ENCODE results near the gene NEUROD6.

The NEUROD6 gene
- 0 to 0.08 (median 0) reads per million in 18 experiments for total RNA-seq

DNA sequence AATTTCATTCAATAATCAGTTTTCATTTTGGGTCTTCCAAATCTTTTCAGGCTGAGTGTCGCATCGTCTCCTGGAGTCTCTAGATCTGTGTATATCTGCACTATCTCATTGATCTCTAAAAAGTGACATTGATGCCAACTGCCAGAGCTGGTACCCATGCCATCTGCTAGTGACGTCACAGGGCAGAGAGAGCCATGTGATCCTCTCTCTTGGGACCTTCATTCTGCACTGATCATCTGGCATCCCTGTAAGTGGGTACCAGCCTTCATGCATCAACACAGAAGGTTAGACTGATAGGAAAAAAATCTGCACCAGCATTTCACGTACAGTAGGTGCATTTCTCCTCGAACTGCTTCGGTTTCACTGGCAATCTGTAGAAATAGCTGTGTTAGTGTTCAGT, at the start of gene NEUROD6:
TSS of gene NEUROD6 (minus strand) at position 124 of the 400 bp plus-strand sequence. CDS start 1,458 bp downstream, outside the sequence.
- DNase-seq = no peak

DNA sequence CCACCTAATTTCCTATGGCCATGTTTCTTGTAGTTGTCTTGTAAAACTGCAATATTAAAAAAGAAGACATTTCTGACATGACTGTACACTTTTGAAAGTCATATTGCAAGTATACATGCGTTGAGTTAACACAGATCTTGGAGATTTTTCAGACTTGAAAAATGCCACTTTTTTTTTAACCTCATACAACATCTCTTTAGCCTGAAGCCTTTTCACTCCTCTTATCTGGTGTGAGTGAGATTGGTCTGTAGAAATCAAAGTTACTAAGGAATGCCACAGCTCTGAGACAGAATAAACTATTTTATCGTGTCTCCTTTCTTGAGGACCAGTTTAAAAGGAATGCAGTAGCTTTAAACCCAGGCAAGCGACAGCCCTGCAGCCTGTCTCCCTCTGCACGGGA, 43.9 kb upstream of the NEUROD6 start:
- DNase-seq = no peak

DNA sequence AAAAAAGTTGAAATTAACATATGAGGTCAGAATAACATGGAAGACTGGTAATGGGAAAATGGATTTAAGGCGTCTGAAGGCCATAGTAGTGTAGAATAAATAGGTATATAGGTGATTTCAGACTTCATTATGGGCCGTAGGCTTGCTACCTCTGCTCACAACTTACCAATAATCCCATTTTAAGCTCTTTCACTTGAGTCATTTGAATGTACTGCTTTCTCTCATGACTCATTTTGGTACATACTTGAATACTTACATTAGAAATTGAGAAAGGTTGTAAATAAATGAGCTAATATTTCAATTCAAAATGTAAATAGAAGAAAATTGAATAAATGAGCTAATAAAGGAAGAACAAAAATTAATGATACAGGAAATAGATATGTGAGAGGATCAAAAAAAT, 42.2 kb upstream of the NEUROD6 start:
- DNase-seq = no peak

DNA sequence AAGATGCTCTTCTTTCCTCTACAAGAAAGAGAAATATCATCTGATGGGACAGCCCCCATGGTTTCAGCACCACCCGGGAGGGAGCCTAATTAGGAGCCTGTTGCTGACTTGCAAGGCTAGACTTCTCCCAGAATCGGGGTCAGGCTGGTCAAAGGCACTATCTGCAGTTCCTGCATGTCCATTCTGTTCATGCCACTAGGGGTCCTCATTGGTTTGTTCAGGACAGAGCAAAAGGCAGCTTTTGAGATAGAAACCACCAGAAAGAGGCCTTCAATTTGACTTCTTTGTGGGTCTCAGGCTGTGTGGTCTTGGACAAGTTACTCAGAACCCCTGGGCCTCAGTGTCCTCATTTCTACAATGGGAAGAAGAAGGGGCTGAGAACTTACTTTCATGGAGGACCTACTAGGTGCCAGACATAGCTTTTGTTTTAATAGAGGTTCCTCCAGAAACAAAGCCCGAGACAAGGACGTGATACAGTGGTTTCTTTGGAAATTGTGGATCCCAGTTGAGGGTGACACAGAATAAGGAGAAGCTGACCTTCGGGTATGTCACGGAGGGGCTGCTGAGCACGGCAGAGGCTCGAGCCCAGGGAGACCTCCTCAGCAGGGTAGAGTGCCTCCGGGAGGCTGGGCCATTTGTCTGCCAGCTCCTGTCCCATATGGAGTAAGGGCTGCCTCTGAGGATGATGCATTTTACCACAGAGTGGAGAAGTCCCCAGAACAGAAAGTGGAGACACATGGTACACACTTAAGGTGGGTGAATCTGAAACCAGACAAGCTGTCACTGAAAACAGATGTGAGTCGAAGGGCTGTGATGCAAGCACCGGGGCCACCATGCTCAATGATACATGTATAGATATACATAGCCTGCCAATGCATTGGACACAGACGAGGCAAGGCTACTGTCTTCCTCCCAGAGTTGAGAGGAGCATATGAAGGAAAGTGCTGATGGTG, 33.1 kb upstream of the NEUROD6 start:
- peak; percentile 42 to 57 for DNase-seq

DNA sequence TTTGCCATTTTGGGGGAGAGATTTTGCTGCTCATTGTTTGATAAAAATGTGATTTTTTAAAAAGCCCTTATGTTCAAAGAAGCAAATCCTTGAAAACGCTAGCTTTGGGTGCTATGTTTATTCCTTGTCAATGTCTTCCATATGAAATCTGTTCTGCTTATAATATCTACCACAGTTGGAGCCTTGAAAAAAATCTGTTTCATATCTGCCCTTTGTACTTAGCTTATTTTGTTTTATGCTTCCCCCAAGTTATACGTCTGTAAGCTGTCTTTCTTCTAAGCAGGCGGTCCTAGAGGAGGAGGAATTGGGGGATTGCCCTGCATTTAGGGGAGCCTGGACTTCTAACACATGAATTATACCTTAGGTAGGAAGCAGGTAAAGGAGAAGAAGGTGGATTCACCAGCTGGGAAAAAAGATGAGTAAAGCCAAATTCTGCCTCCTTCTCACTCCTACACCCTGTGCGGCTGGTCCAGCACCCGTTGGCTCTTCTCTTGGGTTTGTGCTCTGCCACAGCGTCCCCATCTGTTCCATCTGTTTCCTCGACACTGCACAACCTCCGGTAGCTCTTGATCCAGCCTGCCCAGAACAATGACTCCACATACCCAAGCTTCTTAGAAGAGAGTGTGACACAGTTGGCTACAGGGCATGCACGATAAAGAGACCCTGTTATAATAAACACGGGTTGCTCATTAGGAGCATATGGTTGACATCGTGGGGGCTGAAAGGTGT, 31.9 kb upstream of the NEUROD6 start:
- no peak for DNase-seq

DNA sequence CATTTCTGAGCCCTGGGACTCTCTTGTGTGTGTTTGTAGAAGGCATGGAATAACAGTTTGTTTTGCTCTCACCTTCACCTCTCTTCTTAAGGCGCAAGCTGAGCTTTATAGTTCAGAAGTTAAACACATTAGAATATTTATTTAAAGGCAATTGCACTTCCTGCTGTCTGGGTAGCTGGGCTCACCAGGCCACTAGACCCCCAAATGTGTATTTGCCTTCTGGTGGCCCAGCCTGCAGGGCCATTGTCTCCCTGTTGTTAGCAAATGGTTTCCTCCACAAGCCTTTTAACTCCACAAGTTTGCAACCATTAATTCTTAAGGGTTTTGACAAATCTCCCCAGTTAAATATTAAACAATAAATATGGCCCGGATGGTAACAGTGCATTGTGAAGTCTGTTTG, 31.1 kb upstream of the NEUROD6 start:
- no peak for DNase-seq

DNA sequence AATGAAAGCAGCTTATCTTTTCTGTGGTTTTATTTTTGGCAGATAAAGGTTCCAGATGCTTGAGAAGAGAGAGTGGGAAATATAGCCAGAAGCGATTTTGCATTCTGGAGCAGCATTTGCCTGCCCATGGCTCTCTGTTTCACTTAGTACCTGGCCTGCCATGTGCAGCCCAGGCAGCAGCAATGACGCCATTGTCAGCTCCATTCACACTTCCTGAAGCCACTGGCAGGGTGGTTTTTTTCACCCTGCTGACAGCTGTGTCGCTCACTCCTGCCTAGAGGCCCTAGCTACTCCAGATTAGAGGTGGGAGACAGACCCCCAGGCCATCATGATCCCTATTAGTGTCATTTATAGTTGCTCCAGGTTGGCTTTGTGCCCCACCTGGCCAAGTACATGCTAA, 30.1 kb upstream of the NEUROD6 start:
- no peak for DNase-seq

DNA sequence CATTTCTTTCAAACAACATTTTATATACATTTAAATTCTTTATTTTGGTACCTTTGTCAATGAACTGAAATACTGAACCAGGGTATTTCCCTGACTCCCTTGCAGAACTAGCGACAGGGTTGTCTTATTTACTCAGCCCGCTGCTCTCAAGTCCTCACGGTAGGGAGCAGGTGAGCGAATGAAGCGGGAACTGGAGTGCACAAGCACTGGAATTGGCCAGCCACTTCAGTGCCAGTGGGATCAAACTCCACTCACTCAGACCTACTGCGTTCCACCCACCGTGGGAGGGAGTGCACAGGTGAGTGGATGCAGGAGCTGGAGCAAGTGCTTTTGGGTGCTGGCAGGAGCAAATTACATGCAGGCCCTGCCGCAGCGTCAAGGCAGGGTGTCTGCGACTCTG, 28.1 kb upstream of the NEUROD6 start:
- DNase-seq = no peak

DNA sequence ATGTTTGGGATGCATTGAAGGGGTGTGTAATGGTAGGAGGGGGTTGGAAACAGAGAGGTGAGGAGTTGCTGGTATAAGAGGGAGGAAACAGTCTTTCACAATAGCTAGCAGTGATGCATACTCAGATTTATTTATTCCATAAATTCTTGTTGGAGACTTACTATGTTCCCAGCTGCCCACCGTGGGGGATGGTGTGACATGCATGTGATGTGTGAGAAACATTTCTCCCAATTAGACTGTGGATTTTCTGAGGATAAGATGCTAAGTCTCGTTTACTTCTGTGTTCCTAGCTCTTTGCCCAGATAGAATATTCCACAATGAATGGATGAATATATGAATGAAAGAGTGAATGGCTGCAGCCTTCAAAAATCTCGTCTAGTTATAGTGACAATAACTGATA, 23.0 kb upstream of the NEUROD6 start:
- DNase-seq = no peak

DNA sequence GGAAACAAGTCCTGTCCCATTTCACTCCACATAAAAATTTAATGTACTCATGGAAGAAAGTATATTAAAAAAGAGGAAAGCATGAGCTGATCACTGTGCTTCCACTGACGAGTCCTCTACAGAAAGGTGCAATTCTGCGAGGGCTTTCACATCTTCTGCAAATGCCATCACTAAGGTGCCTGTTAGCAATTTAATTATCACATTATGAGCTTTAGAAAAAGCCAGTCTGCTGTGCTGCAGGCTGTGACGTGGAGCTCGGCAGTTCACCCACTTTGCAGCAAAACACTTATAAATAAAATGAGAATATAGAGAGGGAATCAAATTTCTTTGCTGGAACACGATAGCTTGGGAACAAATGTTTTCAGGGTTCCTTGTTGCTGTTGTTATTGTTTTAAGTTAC, 22.5 kb upstream of the NEUROD6 start:
- DNase-seq = no peak

DNA sequence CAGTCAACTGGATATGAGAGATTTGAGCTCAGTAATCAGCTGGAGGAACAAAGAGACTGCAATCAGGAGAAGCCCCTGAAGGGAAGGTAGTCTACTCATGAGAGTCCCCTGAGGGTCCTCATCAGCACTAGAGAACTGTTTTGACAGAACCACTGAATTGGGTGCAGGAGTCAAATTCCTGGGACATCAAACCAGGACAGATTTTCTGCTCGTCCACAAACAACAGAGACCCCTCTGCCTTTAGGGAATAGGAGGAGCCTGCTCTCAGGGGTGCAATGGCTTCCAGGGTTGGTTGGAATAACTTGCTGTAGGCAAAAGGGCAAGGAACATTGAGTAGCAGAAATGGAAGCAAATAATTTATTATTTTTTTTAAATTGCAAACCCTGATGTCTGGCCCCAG, 21.9 kb upstream of the NEUROD6 start:
- DNase-seq = no peak

DNA sequence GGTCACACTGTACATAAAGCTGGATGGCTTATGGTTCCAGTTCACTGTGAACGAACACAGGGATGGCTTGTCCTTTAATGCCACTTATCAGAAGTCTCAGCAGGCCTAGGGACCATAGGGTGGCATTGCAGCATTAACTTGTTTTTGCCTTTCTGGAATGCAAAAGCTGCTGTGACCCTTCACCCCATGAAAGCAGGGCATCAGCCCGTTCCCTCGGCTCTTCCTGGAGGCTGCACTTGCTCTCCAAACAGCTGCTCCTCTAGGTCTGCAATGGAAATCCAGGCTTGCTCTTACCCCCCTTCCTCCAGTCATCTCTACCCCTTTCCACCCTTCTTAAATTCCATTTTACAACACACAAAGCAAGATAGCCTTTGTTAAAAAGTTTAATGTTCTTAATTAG, 17.9 kb upstream of the NEUROD6 start:
- no peak for DNase-seq

DNA sequence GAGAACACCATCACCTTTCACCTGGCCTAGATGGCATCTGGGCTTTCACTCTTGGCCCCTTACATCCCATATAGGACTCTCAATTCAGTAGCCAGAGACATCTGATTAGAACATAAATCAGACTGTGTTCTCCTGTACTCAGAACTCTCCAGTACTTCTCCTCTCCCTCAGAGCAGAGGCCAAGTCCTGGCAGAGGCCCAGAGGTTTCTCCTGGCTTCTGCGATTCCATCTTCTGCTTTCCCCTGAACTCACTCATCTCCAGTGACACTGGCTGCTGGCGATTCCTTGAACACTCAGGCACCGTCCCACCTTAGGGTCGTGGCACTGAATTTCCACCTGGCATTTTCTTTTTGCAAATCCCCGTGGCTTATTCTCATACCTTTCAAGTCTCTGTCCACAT, 4.9 kb upstream of the NEUROD6 start:
- no peak for DNase-seq

DNA sequence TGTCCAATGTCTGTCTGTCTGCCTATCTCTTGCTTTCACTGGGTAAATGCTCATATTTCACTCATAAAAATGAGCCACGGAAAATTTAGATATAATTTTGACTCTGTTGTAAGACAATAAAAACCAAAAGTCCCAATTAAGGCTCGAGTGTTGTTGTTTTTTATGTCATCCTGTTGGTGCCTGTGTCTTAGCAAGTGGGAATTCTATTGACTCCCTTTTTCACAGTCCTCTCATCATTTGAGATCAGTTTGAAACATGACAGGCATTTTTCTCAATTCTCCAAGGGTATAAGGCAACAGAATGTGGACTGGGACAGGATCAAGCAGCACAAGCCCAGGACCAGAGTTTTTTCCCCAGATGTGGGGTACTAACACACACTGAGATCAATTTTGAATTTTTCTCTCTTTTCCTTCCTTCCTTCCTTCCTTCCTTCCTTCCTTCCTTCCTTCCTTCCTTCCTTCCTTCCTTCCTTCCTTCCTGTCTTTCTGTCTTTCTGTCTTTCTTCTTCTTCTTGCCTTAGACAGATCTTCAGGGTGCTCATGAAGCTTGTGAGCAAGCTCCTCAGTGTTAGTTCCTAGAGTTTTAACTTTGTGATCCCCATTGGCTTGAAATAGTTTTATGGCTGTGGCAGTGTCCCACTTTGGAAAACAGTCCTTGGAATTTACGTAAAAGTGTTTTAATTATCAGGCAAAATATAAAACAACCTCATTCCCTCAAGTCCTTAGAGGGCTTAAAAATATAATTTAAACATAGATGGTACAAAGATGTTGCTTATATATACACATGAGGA, 3.2 kb upstream of the NEUROD6 start:
- DNase-seq = no peak

DNA sequence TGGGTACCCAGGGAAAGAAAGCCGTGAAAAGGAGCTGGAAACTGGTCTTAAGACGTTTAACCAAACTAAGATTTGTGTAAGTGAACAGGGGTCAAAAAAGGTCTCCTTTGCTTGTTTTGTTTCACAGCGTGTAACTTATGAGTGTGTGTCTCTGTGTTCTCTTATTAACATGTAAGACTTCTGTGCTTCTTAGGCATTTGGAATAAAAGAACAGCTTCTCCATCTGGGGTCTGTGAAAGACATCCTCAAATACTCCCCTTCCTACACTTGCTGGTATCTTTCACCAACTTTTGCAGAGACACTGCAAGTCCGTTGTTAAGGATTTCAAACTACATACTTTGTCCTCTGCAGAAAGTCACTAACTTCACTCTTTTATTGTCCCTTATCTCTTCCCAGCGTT, 615 bp upstream of the NEUROD6 start:
- DNase-seq = no peak

DNA sequence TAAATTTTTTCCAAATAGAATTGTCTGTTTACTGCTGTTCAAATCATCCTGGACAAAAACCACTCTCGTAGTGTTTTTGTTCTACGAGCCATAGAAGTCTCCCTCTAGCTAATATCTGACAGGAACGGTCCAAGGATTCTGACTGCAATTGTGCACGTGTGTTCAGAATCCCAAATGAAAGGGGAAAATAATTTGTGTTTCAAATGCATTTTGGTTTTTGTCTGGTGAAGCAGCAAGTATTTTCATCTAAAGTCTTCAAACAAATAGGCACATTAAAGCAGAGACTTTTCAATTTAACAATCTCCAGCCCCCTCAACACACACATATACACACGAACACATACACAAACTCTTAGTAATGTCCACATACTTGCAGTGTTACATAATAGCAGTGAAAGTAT, 475 bp downstream of the NEUROD6 start:
- DNase-seq = no peak

DNA sequence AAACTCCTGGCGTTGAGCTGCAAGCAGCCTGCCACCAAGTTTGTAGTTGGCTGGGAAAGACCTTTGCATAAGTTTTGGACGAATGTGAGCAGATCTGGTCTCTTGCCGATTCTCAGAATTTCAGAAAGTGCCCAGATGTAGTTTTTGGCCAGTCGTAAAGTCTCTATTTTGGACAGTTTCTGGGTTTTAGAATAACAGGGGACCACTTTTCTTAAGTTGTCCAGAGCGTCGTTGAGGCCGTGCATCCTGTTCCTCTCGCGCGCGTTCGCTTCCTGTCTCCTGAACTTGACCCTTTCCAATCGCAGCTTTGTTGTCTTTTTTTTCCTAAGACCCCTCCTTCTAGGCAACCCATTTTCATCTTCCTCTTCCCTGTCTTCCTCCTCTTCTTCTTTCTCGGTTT, 1.8 kb downstream of the NEUROD6 start:
- DNase-seq = no peak

DNA sequence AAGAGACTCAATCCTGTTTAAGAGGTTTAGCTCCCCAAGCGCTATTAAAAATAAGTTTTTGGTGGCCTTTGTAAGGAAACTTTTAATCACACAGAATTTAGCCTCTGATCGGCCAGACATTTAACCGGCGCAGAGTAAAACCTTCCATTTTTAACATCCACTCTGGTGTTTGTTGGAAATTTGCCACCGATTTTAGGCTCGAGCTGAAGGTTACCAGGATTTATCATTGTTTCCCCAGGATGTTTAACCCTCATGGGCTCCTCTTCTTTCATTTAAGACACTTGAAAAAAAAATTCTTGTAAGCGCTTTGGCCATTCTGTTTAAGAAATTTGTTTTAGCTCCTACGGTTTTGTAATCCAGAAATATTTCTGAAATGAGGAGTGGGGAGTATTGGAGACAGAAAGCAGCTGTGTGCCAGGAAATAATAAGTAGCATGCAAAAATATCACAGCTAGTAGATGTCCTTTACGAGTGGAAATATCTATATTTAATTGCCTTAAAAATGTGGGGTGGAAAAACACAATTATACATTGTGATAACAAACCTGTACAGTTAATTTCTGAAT, 3.4 kb downstream of the NEUROD6 start:
- no peak for DNase-seq

DNA sequence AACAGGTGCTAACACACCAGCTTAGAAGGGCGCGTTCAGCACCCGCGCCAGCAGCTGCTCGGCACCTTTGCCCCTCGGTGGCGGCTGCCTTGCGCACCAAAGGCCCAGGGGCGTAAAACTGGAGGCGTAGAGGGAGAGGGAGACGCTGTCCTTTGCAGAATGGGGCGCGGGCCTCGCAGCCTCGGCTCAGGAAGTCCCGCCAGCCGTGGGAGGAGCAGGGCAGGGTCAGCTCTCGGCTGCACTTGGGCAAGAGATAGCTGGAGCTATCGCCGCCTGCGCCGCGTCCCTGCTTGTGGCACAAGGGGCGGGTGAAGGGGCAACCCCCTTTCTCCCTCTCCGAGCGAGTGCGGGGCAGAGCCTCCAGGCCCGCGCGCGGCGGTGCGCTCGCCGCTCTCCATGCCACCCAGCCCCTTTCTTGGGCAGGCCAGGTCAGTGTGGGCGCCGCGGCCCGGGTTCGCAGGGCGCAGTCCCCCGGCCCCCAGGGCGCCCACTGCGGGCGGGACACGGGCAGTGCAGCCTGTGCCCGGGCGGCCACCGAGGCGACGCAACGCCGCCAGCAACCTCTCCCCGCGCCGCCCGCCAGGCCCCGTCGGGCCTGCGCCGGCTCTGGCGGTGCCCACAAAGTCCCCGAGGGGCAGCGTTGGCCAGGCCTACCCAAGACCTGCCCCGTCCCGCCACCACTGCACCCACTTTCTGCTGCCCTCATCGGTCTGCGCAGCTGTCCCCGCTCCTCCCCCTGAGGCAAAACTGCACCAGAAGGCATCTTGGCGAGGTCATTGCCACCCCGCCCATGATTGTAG, 4.1 kb downstream of the NEUROD6 start:
- no peak for DNase-seq

DNA sequence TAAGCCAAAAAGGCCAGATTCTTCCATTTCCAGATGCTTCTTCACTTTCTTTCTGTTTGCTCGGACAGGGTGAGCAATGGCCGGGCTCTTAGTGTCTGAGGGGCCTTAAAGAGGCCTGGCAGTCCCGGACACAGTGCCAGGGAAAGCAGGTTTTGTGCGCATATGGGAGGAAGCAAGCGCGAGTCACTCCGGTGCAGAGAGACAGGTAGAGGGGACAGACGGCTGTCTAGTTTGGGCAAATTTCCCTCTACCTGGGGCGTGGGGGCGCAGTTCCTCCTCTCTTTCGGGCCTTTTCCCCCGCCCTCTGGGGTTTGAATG, 4.7 kb downstream of the NEUROD6 start:
- DNase-seq = no peak

DNA sequence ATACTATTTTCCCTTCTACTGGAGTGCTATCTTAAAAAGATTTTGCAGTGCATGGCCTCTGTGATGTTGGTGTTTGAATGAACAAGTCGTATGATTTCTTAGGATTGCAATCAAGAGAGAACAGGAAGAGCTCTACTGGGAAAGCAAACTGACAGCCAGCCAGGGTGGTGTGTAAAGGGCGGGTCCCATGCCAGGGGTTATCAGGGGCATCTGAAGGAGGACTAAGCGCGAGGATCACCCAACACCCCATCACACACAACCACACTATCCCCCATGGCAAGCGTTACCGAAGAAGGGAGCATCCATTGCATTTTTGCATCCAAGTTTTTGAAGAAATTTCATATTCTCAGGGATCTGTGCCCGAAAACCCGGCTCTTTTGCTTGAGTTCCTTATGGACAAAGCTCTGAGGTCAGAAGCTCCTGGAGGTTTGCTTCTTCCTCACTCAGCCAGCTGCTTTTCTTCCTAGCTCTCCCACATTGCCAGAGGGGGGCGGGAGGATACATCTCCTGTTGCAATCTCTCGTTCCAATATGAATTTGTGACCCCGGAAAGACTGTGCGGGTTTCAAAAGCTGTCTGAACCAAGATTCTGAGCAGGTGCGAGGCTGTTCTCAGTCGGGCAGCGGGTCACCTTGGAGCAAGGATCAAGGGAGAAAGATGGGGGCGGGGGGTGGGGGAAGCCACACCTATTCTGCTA, 5.2 kb downstream of the NEUROD6 start:
- DNase-seq = no peak
